ENCODE results near the gene NUB1. TPM values are rescaled to one million over a fixed set of nuclear protein-coding genes. Genes with fewer than 3 reads are reported as not detected.
"Not testable (repeated sequence)": the region's sequence is repeated elsewhere in the genome, so short reads cannot be mapped to it uniquely, and the experiment has no call there.

Gene NUB1, protein sequence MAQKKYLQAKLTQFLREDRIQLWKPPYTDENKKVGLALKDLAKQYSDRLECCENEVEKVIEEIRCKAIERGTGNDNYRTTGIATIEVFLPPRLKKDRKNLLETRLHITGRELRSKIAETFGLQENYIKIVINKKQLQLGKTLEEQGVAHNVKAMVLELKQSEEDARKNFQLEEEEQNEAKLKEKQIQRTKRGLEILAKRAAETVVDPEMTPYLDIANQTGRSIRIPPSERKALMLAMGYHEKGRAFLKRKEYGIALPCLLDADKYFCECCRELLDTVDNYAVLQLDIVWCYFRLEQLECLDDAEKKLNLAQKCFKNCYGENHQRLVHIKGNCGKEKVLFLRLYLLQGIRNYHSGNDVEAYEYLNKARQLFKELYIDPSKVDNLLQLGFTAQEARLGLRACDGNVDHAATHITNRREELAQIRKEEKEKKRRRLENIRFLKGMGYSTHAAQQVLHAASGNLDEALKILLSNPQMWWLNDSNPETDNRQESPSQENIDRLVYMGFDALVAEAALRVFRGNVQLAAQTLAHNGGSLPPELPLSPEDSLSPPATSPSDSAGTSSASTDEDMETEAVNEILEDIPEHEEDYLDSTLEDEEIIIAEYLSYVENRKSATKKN
- total RNA-seq: 33.1 TPM

DNA sequence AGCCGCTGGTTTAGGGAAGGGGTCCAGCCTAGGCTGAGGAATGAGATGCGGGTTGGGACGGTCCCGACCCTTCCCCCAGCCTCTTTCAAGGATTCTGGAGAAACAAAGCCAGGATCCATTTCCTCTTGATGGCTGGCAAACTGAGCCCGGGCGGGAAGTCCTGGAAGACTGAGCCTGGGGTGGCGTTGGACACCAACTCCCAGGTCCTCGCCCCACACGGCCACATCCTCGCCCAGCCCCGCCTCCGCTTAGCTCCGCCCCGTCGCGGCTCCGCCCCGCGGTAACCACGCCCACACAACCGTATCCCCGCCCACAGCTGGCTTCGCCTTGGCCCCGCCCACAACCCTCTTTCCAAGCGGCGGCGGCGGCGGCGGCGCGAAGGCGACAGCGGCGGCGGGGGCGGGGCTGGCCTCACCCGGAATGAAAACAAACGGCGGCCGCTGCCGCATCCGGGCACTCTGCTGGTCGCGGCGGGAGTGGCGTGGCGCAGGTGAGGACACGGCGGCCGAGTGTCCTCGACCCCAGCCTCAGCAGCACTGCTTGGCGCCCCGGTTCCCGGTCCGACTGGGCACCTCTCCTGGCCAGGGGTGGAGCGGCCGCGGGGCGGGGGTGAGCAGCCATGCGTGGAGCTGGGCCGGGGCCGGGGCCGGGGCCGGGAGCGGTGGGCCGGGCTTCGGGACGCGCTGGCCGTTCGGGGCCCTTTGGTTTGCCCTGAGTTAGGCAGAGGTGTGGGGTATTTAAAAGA is at the start of gene NUB1:
TSS of gene NUB1 (plus strand) at position 456 of the 745 bp plus-strand sequence. CDS start 3,538 bp downstream, outside the sequence.
- DNase-seq (ENCODE audit: low read depth in 2 of 3, low spot score in 2 of 3): peak; percentile 76 to 88 (median 87)

DNA sequence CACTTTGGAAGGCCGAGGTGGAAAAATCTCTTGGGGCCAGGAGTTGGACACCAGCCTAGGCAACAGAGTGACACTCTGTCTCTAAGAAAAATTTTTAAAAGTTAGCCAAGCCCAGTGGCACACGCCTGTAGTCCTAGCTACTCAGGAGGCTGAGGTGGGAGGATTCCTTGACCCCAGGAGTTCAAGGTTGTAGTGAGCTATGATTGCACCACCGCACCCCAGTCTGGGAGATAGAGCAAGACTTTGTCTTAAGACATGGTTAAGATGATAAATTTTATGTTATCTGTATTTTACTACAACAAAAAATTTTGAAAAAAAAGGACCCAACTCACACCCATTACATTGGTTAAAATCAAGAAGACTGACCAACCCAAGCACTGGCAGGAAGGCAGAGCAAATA is 48.8 kb upstream of the NUB1 start:
- DNase-seq (ENCODE audit: low read depth in 2 of 3, low spot score in 2 of 3): no peak

DNA sequence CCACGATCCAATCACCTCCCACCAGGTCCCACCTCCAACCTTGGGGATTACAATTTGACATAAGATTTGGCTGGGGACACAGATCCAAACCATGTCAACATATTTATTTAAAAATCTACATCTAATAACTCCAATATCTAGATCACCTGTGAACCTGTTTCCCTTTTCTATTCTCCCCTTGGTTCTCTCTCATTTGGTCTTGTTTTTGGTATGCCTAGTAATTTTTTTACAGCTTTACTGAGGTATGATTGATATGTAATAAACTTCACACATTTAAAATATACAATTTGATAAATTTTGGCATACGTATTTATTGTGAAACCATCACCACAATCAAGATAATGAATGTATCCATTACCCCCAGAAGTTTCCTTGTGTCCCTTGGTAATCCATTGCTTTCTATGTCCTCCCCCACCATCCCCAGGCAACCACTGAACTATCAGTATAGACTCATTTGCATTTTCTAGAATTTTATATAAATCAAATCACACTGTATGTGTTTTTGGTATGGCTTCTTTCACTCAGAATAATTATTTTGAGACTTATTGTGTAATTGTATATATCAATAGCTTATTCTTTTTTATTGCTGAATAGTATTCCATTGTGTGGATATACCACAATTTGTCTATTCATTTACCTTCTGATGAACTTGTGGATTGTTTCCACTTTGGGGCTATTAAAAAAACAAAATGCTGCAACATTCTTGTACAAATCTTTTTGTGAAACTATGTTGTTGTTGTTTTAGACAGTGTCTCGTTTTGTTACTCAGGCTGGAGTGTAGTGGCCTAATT is 45.2 kb upstream of the NUB1 start:
- no peak for DNase-seq (ENCODE audit: low read depth in 2 of 3, low spot score in 2 of 3)

DNA sequence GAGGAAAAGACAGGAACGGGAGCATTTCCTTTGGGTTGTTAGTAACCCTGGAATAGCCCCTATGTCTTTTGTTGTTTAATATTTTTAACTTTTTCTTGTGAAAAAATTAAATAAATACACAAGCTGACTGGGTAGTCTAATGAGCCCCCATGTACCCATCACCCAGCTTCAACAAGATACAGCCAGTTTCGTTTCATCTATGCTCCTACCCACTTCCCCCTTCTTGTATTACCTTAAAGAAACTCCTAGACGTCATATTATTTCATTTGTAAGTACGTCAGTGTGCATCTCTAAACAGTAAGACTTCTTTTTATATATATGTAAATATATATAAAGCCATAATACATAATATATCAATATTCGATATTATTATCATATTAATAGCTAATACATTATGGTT is 42.8 kb upstream of the NUB1 start:
- DNase-seq (ENCODE audit: low read depth in 2 of 3, low spot score in 2 of 3): no peak

DNA sequence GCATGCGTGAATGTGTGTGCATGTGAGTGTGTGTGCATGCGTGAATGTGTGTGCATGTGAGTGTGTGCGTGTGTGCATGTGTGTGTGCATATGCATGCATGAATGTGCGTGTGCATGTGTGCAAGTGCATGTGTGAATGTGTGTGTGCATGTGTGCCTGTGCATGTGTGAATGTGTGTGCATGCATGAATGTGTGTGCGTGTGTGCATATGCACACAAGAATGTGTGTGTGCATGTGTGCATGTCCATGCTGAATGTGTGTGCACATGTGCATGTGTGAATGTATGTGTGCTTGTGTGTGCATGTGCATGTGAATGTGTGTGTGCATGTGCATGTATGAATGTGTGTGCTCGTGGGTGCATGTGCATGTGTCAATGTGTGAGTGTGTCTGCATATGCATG is 42.1 kb upstream of the NUB1 start:
- DNase-seq (ENCODE audit: low read depth in 2 of 3, low spot score in 2 of 3): no peak

DNA sequence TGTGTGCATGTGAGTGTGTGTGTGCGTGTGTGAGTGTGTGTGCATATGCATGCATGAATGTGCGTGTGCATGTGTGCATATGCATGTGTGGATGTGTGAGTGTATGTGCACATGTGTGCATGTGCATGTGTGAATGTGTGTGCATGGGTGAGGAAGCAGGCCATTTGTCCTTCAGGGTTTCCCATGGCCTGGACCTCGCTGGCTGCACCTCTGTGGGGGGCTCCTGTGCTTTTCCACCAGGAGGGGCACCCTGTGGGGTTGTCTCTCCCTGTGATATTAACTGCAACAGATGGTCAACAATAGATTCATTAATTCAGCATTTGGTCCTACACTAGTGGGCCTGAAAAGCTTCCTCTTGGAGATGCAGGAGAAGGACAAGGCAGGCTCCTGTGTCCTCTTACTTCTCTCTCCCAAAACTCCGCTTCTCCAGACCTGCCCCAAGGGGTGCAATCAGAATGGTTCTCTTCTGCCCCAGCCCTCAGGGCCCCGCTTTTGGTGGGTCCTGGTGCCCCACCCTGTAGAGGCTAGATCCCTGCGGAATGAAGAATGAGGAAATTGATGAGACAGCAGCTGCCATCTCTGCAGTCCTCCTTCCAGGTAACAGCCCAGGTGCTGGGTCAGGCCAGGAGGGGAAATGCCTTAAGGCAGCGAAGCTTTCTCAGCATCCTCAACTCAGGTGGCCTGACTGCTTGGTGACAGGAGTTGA is 41.5 kb upstream of the NUB1 start:
- no peak for DNase-seq (ENCODE audit: low read depth in 2 of 3, low spot score in 2 of 3)

DNA sequence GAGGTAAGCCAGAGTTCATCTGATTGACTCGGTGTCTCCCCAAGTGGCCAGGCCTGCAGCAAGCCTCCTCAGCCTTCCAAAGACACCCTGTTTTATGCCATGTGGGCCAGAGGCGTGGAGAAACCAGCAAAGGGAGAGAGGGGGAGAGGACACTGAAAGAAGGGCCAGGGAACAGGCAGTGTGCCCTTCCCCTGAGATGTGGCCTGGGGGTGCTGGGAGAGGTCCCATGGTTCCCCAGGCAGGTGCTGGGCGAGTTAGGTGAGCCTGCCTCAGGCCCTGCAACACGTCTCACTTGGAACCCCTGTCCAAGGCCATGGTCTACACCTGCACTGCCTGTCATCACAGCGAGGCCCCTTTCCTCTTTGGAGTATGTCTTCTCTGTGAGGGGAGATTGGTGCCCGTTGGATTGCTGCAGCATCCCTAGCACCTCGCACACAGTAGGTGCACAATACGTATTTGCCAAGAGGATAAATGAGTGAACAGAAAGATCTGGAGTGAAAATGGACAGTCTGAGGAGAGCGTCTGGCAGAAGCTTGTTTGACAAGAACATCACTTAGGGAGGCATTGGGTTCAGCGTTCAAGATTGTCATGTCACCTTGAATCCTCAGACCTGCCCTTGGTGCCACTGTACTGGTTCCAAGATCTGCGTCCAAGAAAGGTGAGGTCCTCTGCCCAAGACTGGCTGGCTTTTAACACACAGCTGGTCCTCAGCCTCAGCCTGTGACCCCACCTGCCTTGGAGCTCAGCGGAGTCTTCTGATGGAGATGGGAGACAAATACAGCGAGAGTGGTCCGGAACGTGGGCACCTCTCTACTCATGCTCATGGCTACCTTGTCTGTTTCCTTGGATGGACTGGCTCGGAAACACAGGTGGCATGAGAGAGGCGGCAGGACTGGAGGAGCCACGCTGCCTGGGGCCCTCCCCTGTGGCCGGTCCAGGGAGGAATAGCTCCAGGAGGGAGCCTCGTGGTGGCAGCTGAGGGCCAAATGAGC is 39.8 kb upstream of the NUB1 start:
- no peak for DNase-seq (ENCODE audit: low read depth in 2 of 3, low spot score in 2 of 3)

DNA sequence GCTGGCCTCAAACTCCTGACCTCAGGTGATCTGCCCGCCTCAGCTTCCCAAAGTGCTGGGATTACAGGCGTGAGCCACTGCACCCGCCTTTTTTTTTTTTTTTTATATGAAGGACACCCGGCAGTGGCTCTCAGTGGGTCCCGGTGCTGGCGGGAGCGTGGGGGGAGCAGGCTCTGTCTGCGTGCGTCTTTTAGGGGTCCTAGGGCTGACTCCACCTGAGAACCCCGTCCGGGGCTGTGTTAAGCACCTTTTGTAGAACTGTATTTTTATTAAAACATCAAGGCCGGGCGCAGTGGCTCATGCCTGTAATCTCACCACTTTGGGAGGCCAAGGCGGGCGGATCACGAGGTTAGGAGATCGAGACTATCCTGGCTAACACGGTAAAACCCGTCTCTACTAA is 37.4 kb upstream of the NUB1 start:
- DNase-seq (ENCODE audit: low read depth in 2 of 3, low spot score in 2 of 3): not testable (repeated sequence)

DNA sequence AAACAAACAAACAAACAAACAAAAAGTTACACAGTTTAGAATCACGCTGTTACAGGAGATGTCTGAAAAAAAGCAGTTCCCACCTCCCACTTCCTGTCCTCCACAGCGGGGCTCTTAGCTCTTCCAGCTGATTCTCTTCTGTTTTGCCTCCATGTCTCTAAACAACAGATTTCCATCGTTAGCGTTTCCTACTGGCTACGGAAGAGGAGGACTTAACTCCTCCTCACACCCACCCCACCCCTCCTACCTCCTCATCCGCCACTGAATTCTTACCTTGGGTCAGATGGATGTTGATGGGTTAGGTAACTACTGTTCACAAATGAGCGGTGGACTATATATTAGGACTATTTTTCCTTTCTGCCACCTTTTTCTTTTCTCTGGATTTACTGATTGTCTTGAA is 36.8 kb upstream of the NUB1 start:
- no peak for DNase-seq (ENCODE audit: low read depth in 2 of 3, low spot score in 2 of 3)

DNA sequence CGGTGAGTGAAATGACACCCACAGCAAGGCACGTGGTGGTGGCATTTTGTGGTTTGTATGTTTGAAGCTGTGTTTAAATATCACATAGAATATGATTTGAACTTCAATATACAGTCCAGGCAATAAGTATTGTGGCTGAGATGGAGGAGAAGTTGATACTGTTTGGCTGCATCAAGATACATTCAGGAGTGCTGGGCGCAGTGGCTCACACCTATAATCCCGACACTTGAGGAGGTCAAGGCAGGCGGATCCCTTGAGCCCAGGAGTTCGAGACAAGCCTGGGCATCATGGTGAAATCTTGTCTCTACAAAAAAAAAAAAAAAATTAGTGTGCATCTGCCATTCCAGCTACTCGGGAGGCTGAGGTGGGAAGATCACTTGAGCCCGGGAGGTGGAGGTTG is 35.2 kb upstream of the NUB1 start:
- no peak for DNase-seq (ENCODE audit: low read depth in 2 of 3, low spot score in 2 of 3)

DNA sequence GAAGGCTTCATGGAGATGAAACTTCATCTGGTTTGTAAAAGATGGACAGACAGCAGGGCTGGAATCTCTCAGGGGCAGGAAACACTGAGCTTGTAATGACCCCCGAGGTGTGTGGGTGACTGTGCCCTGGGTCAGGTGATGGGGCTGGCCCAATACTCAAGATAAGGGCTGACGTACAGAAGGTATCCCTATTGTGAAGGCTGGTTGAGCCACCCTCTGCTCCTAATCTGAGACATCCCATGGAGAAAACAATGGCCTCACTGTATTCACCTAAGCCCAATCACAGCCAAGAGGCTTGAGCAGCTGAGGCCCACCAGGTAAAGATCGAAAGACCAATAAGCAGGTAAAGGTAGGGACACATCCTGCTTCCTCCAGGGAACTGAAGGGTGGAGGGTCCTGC is 34.8 kb upstream of the NUB1 start:
- no peak for DNase-seq (ENCODE audit: low read depth in 2 of 3, low spot score in 2 of 3)

DNA sequence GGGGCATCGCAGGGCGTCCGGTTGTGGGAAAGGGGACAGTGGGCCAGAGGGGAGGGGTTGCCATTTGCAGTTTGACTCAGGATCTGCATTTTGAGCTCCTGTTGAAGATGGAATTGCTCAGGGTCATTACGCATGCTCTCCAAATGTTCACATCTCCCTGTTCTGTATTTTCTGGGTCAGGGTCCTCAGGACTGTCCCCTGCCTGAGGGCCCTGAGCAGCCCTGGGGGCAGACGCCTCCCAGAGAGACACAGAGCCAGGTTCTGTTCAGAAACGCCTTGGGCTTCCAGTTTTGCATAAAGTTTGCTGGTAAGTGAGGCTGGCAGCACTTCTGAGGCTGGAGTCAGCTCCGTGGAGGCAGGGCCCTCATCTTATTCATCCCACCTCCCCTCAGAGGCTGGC is 34.1 kb upstream of the NUB1 start:
- no peak for DNase-seq (ENCODE audit: low read depth in 2 of 3, low spot score in 2 of 3)

DNA sequence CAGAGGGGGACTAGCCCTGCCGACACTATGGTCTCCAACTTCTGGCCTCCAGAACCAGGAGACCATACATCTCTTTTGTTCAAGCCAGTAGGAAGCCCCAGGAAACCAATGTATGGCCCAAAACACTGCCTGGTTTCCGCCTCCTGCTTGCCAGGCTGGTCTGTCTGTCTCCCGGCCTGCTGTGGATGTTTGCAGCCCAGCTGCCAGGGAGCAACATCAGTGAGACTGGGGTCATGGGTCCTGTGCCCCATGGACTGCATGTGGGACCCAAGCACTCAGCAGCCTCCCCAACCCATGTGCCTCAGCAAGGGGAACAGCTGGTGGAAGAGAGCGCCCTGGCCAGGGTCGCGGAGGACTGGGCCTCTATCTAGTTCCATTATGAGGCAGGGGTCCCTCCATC is 33.4 kb upstream of the NUB1 start:
- no peak for DNase-seq (ENCODE audit: low read depth in 2 of 3, low spot score in 2 of 3)

DNA sequence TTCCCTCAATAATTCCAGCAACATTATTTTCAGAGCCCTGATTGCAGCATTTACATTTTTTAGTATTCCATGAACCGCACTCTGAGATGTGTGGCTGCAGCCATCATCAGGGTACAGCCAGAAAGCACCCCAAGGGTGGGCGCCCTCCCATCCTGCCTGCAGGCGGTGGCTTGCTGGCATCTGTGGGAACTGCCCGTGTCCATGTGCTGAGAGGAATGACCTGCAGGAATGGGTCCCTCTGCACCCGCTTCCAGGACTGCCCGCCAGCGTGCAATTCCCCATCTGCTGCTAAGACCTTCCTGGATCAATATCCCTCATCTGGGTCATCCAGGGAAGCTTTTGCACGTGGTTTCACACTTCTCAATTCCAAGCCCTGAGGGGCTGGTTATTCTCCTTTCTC is 32.8 kb upstream of the NUB1 start:
- no peak for DNase-seq (ENCODE audit: low read depth in 2 of 3, low spot score in 2 of 3)

DNA sequence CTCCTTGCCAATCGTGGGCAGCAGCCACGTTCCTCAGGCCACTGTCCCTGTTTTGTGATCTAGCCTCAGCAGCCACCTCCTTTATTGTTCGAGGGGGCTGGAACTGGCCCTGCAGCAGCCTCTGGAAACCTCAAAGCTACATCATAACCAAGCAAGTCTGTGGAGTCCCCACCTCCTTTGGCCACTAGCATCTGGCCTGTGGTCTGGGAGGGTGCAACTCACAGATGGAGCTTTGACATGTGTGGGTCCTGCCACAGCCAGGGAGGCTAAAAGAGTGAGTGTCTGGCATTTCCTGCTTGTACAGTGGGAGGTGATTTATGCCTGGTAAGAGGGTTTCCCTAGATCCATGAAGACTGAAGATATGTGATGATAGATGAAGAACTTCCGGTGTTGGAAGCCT is 32.3 kb upstream of the NUB1 start:
- peak in 2 of 3 donors; percentile 44 to 86 for DNase-seq (ENCODE audit: low read depth in 2 of 3, low spot score in 2 of 3)

DNA sequence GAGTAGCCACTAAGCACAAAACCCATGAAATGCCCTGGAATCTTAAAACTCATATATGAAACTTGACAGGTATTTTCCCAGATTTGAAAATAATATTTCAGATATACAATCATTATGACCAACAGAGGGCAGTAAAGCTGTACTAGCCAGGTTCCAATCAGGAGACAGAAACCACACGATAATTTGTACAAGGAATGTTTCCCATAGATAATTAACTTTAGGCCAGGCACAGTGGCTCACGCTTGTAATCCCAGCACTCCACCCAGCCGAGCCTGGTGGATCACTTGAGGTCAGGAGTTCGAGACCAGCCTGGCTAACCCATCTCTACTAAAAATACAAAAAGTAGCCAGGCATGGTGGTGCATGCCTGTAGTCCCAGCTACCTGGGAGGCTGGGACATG is 31.0 kb upstream of the NUB1 start:
- DNase-seq (ENCODE audit: low read depth in 2 of 3, low spot score in 2 of 3): peak in 2 of 3 donors; percentile 14 to 26

DNA sequence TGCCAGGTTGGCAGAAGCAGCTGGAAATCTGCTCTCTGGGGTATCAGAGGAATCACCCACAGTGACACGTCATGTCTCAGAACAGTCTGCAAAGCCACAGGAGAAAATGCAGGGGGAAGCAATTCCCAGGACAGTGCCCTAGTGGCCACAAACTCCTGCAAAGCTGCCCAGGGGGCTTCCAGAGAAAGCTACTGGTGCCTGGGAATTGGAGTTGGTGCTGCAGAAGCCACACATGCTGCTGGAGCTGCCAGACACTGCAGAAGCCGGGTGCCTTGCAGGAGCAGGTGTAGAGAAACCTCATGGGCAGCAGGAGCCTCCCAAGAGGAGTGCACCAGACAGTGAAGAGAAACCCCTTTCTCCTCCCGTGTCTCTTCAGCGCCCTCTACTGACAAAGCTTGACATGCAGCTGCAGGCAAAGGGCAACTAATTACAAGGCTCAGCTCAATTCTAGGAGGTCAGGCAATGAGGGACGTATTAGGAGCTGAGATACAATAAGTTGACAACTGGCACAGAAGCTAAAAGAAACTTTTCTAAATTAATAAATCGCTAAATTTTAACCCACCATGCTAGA is 30.2 kb upstream of the NUB1 start:
- peak in 2 of 3 donors; percentile 28 to 42 for DNase-seq (ENCODE audit: low read depth in 2 of 3, low spot score in 2 of 3)

DNA sequence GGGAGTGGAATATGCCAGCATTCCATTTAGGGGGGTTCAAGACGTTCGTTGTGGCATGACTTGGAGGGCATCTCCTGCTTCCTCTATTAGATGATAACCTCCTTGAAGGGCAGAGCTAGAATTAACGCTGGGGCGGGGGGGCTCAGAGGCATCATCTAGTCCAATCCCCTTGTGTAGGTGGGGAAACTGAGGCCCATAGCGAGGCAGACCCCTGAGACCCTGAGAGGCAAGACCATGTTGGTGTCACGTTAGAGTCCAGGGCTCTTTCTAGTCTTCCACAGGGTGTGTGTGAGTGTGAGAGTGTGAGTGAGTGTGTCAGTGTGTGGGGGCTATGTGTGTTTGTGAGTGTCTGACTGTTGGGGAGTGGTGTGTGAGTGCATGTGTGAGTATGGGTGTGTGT is 29.3 kb upstream of the NUB1 start:
- DNase-seq (ENCODE audit: low read depth in 2 of 3, low spot score in 2 of 3): no peak

Data from hematopoietic multipotent progenitor cell (in vitro differentiated cells).